Mesothelial cell of epicardium (in vitro differentiated cells): Measurements from ENCODE around the gene CTNS. TPM values are rescaled to one million over a fixed set of nuclear protein-coding genes. Genes with fewer than 3 reads are reported as not detected.

ENCODE experiments used
- DNase-seq, 2 experiments: peaks; one replicate each; pipeline ENCODE4 v3.0.0; 2021; ENCODE audit warnings: low spot score in 2 of 2; ENCODE audit not compliant: unreplicated experiment in 2 of 2
- H3K27ac Mint-ChIP-seq: 2 replicates; pipeline ENCODE4 v1.8.0; 2021; ENCODE audit warnings: mixed read lengths
- H3K27me3 Mint-ChIP-seq: 2 replicates; pipeline ENCODE4 v1.8.0; 2021; ENCODE audit warnings: low read depth, mixed read lengths
- H3K36me3 Mint-ChIP-seq: 2 replicates; pipeline ENCODE4 v1.8.0; 2021; ENCODE audit warnings: mixed read lengths
- H3K4me1 Mint-ChIP-seq: 2 replicates; pipeline ENCODE4 v1.8.0; 2021; ENCODE audit warnings: mixed read lengths
- H3K4me3 Mint-ChIP-seq: 2 replicates; pipeline ENCODE4 v1.8.0; 2021; ENCODE audit warnings: mild to moderate bottlenecking, moderate library complexity, mixed read lengths
- H3K9me3 Mint-ChIP-seq: 2 replicates; pipeline ENCODE4 v1.8.0; 2021; ENCODE audit warnings: mixed read lengths
- total RNA-seq: library from RNA; stranded (reverse); gene quantifications from 3 replicates; pipeline ENCODE4 v1.2.1, GENCODE V29; 2021
- TF ChIP-seq, protein P1 (sequence below): fragments of 200-600 bp; sonication (generic); IDR thresholded peaks from one replicate; pipeline ENCODE4 v1.5.0; 2021; ENCODE audit warnings: antibody characterized with exemption; ENCODE audit not compliant: unreplicated experiment

Gene CTNS
- total RNA-seq, 1 donor from 2014 or later, result 13.4 TPM

GRCh38 chr17:3656755-3657587, 20.4 kb downstream of the CTNS start:
- DNase-seq, result no peak
- Mint-ChIP-seq H3K9me3 (no peaks in the 10 kb centered on the region), H3K27ac (peak overlapping the region; percentile 33), H3K27me3 (no peaks in the 10 kb centered on the region), H3K36me3 (no peaks in the 10 kb centered on the region), H3K4me1 (peaks cover 8% of the 10 kb centered on the region), H3K4me3 (no peak overlapping the region)
- TF ChIP-seq, protein P1, sequence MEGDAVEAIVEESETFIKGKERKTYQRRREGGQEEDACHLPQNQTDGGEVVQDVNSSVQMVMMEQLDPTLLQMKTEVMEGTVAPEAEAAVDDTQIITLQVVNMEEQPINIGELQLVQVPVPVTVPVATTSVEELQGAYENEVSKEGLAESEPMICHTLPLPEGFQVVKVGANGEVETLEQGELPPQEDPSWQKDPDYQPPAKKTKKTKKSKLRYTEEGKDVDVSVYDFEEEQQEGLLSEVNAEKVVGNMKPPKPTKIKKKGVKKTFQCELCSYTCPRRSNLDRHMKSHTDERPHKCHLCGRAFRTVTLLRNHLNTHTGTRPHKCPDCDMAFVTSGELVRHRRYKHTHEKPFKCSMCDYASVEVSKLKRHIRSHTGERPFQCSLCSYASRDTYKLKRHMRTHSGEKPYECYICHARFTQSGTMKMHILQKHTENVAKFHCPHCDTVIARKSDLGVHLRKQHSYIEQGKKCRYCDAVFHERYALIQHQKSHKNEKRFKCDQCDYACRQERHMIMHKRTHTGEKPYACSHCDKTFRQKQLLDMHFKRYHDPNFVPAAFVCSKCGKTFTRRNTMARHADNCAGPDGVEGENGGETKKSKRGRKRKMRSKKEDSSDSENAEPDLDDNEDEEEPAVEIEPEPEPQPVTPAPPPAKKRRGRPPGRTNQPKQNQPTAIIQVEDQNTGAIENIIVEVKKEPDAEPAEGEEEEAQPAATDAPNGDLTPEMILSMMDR, result no peak

DNA sequence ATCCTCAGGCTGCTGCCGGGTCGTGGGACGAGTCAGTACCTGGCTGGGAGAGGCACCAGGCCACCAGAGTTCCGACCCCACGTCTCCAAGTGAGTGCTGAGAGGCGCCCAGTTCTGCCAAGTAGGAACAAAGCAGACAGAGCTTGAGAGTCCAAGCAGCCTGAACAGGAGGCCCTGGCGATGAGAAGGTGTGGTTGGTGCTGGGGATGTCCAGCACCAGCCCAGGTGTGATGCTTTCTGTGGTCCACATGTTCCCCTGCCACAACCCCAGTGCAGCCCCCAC, 21.0 kb downstream of the CTNS start:
- DNase-seq, result no peak
- H3K4me3 Mint-ChIP-seq, result no peak overlapping the region
- no peaks in the 10 kb centered on the region for H3K9me3 Mint-ChIP-seq
- H3K4me1 Mint-ChIP-seq, result peaks cover 8% of the 10 kb centered on the region
- no peaks in the 10 kb centered on the region for H3K36me3 Mint-ChIP-seq
- no peaks in the 10 kb centered on the region for H3K27me3 Mint-ChIP-seq
- TF ChIP-seq, protein P1, result no peak
- no peak overlapping the region for H3K27ac Mint-ChIP-seq

DNA sequence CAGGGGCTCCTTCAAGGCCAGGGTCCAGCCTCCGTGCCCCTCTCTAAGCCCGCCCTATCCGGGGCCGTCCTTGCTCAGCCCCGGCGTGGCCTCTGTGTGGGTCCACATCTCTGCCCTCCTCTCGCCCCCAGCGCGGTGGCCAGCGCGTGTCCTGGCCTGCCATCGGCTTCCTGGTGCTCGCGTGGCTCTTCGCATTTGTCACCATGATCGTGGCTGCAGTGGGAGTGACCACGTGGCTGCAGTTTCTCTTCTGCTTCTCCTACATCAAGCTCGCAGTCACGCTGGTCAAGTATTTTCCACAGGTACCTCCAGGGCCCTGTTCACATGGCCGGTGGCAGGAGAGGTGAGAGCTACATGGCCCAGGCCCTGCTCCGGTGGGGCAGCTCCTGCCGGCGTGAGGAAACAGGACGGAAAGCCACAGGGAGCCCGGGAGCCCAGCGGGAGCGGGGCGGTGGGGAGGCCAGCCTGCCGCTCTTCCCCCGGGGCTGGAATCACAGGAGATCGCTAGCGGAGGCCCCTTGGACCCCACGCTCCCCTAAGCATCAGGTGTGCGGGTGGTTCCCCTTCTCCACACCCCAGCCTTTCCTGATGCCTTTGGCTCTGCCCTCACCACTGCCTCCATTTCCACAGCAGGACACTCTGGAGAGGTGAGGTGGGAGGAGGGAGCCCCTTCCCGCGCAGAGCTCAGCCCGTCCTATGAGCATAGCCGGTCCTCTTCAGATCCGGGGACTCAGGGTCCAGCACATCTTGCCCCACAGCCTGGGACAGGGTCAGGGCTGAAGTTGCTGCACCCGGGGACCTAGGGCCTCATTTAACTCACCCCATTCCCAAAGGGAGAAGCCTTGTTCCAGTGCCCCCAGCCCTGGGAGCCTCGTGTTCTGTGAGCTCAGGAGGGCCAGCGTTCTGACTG, 21.6 kb downstream of the CTNS start:
- no peak for DNase-seq
- H3K36me3 Mint-ChIP-seq, result peaks cover 2% of the 10 kb centered on the region
- TF ChIP-seq, protein P1, result no peak
- peaks cover 8% of the 10 kb centered on the region for H3K4me1 Mint-ChIP-seq
- H3K9me3 Mint-ChIP-seq, result no peaks in the 10 kb centered on the region
- H3K4me3 Mint-ChIP-seq, result no peak overlapping the region
- no peaks in the 10 kb centered on the region for H3K27me3 Mint-ChIP-seq
- H3K27ac Mint-ChIP-seq, result peak overlapping the region; percentile 47

DNA sequence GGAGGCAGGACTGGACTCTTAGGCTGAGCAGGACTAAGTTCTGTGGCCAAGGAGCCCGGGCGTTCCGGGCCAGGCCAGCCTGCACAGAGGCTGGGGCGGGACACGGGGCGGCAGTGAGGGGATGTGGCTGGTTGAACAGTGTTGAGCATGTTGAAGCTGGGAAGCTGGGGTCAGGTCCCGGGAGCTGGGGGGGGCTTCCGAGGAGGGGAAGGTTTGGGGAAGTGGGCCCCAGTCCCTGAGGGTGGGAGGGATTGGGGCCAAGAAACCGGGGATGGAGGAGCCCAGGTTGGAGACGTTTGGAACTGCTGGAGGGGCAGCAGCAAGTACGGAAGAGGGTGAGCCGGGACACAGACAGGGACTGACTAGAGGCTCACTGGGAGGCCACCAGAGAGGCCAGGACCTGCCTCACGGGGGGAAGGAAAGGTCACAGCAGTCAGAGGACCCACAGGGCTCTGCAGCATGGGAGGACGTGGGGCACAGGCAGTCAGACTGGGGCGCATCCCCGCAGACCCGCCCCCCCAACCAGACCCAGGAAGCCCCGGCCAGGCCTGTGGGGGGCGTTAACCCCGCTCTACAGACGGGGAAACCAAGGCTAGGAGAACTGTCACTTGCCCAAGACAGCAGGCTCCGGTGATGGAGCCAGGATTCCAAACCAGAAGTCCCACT, 22.4 kb downstream of the CTNS start:
- Mint-ChIP-seq H3K4me3 (no peak overlapping the region), H3K27ac (peak overlapping the region; percentile 47), H3K9me3 (no peaks in the 10 kb centered on the region), H3K36me3 (peaks cover 2% of the 10 kb centered on the region), H3K27me3 (no peaks in the 10 kb centered on the region), H3K4me1 (peaks cover 8% of the 10 kb centered on the region)
- DNase-seq, result no peak
- TF ChIP-seq, protein P1, result no peak

GRCh38 chr17:3659541-3660111, 23.1 kb downstream of the CTNS start:
- H3K27ac Mint-ChIP-seq, result peak overlapping the region; percentile 77
- no peak overlapping the region for H3K4me3 Mint-ChIP-seq
- no peaks in the 10 kb centered on the region for H3K27me3 Mint-ChIP-seq
- no peaks in the 10 kb centered on the region for H3K9me3 Mint-ChIP-seq
- peaks cover 8% of the 10 kb centered on the region for H3K4me1 Mint-ChIP-seq
- DNase-seq, result no peak
- H3K36me3 Mint-ChIP-seq, result peaks cover 9% of the 10 kb centered on the region
- TF ChIP-seq, protein P1, result no peak
